Stimulated activated CD8-positive, alpha-beta memory T cell treated with anti-CD3 and anti-CD28 coated beads, Interleukin-4, amount 100 ng/mL, for 48 hours (primary cell): Measurements from ENCODE around the gene ZCWPW2.

Experiments used
- DNase-seq: peaks from one replicate; pipeline ENCODE4 v3.0.0-alpha.2; 2020

Gene ZCWPW2

DNA sequence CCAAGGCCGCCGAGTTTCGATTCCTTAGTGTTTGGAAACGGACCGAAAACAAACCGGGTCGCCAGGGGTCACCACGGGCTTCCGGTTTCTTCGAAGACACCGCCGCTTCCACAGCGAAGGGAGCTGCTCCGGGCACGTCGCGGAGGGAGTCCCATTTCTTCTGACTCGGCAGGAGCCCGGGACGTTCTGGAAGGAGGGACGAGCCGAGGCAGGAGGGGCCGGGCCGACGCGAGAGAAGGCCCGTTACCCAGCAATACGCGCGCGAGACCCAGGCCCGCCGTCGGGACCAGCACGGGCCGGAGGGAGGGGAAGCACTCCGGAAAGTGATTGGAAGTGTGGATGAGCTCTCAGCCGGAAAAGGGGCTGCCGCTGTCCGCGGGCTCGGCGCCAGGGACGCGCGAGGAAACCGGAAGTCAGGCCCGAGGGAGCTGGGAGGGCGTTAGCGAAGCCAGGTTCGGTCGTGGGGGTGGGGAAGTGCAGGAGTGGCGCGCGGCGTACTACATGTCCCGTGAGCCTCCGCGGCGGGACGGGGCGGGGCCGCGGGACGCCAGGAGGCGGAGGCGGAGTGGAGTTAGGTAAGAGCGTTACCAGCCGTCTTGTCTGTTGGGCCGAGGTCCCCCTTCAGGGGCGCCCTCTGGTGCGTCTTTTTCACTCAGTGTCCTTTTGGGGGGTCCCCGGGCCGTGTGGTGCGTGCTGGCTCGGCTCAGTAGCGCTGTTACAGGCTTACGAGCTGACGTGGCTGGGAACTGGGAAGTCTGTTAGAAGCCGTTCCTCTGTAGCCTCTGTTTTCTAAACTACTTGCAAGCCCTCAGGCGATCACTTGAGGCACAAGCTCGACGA is at the start of gene ZCWPW2, which contains the start of gene AZI2:
Gene ZCWPW2, plus strand, starts transcription at position 93 of the 840 bp plus-strand sequence. CDS start 64,348 bp downstream, outside the sequence.
Gene AZI2, minus strand, starts transcription at position 196 of the 840 bp plus-strand sequence. CDS start 8,207 bp downstream, outside the sequence.
- peak; percentile 94 for DNase-seq

DNA sequence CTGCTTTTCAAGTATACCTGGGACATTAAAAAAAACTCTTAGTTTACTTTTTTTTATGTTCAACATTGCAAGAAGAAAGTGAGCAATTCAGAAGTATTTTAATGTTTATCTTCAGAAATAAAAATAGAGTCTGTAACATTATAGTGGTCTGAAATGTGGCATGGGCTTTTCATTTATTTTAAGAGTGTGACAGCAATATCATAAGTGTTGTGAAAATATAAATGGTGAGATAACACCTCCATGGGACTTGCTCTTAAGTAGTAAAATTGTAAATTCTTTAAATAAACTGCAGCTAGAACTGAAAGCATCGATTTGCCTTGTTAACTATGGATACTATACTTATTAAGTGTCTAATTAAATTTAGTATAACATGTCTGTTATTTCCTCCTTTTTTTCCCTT is 48.8 kb upstream of the ZCWPW2 start:
- DNase-seq, result no peak

DNA sequence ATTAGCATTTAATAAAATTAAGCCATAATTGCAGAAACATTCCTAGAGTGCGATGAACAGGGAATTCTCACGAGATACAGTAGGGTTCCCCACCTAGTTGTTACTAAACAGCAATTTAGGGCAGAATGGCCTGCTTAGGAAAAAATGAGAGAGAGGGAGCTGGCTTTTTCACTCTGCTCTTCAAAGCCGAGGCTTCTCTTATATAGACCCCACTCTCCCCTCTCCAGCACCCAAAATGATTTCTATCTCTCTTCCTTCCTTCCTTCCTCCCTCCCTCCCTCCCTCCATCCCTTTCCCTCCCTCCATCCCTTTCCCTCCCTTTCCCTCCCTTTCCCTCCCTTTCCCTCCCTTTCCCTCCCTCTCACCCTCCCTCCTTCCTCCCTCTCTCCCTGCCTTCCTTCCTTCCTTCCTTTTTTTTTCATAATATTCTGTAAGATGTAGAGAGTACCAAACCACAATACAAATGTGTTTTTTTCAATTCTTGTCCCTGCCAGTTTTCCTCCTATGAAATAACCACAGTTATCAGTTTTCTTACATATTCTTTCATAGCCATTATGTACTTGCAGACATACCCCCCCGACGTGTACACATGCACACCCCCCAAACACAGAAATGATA is 48.1 kb upstream of the ZCWPW2 start:
- DNase-seq, result no peak

- DNase-seq, result no peak
Measured at GRCh38 chr3:28301688-28302087, 46.8 kb upstream of the ZCWPW2 start.

DNA sequence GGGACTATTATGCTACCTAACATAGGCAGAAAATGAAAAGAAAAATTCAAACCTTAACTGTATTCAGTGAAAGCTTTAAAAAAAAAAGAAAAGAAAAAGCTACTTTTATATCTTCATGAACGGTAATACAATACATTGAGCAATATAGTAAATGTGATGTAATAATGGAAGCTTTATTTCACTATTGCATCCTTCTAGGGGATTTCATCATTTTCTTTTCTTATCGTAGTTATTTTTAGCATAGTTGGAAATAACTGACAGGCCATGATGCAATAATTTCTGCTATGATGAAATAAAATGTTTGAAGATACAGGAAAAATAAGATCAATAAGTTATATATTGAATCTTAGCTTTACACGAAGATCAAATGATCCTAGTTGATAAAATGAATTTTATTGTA is 40.3 kb upstream of the ZCWPW2 start:
- DNase-seq, result no peak

GRCh38 chr3:28315711-28316110 is 32.8 kb upstream of the ZCWPW2 start:
- no peak for DNase-seq

GRCh38 chr3:28316226-28316625 is 32.3 kb upstream of the ZCWPW2 start:
- no peak for DNase-seq

GRCh38 chr3:28317438-28318022 is 31.0 kb upstream of the ZCWPW2 start:
- DNase-seq, result peak; percentile 28

GRCh38 chr3:28320981-28321380 is 27.5 kb upstream of the ZCWPW2 start:
- no peak for DNase-seq

- DNase-seq, result no peak
Measured at GRCh38 chr3:28322464-28322863, 26.1 kb upstream of the ZCWPW2 start.

GRCh38 chr3:28326458-28326926 is 22.0 kb upstream of the ZCWPW2 start:
- DNase-seq, result peak; percentile 37

- DNase-seq, result no peak
Measured at GRCh38 chr3:28328188-28329151, 20.1 kb upstream of the ZCWPW2 start.

GRCh38 chr3:28334552-28334951 is 14.0 kb upstream of the ZCWPW2 start:
- DNase-seq, result no peak

DNA sequence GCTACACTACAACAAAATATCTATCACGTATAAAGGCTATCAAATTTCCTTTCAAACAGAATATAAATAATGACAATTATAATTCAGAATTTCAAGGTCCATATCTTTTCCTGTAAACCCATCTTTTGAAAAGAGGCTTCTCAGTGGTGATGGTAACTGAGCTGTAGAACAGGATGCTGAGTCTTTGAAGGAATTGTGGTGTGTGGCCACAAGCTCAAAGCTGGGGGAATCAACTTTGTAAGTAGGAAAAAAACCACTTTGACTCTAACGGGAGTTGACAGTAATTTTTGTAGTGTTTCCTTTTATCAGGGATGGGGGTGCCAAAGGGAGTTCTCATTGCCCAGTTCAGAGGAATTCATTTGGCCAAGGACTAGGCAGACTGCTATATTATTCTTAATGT is 13.3 kb upstream of the ZCWPW2 start:
- no peak for DNase-seq

DNA sequence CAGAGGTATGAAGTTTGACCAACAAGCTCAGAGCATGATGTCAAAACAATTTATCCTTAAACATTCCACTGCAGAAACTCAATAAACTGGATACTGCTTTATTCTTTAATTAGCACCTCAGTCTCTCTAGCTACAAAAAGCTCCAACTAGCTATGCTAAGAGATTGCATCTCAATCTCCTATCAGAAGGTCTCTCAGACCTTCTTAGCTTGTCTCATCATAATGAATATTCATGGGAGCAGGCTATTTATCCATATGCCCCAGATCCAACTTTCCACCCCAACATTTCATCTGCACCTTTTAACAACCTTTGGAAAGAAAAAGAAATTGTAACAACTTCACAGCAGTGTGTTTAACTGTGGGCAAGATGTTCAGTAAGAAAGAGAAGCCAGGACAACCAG is 11.3 kb upstream of the ZCWPW2 start:
- DNase-seq, result no peak

GRCh38 chr3:28343144-28343543 is 5.4 kb upstream of the ZCWPW2 start:
- DNase-seq, result no peak

- DNase-seq, result no peak
Measured at GRCh38 chr3:28345690-28346089, 2.8 kb upstream of the ZCWPW2 start.

- peak; percentile 22 for DNase-seq
Measured at GRCh38 chr3:28347374-28348264, 902 bp upstream of the ZCWPW2 start.

GRCh38 chr3:28348265-28348628 is 274 bp upstream of the ZCWPW2 start:
- DNase-seq, result no peak

DNA sequence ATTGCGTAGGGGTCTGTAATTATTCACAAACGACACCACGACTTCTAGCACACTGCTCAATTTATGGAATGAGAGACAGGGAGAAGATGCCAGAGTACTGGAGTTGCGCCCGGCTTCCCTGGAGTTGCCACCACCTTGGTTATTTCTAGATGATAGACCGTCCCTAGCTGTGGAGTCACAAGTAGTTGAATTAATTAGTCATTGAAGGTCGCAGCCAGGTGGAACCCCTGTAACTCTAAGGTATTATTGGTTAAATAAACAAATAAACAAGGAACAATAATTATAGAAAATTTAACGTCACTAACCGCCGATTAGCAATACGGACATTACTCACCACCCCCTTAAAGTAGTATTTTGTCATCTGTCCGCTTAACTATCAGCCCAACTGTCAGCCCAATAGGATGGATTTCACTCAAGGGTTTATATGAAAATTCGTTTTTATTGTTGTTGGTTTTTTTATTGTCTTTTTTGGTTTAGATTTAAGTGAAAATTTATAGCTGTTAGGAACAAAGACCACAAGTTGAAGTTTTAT is 1.0 kb downstream of the ZCWPW2 start:
- DNase-seq, result no peak

GRCh38 chr3:28376424-28376823 is 27.9 kb downstream of the ZCWPW2 start:
- DNase-seq, result no peak
